ENCODE measurements around the gene RCE1. TPM values are rescaled to one million over a fixed set of nuclear protein-coding genes. Genes with fewer than 3 reads are reported as not detected.

Gene RCE1
- polyA plus RNA-seq, 1 experiment: 20.1 TPM

- POLR2A ChIA-PET: no interaction called here
These were observed 38.2 kb downstream of the RCE1 start for GRCh38 chr11:66881451-66881835.

GRCh38 chr11:66881927-66882452, 38.7 kb downstream of the RCE1 start:
- Histone ChIP-seq H3K4me3 (ENCODE audit: low read depth, low read length) (no peak overlapping the region), H3K36me3 (ENCODE audit: control insufficient read depth, insufficient read depth, low read length) (no peaks in the 10 kb centered on the region), H3K27me3 (ENCODE audit: control insufficient read depth, insufficient read depth, low read length) (no peaks in the 10 kb centered on the region)
- TF ChIP-seq CTCF (IDR thresholded peaks at IDR 0.05; ENCODE audit: insufficient read depth, low read depth, low read length): no peak
- ChIA-PET CTCF (interaction anchor here (0.8 to 1.4 kb wide), 4 partner anchors 74 to 265 kb away, joined by 3 to 4 read pairs (median 3); no protein-coding TSS in a partner anchor), POLR2A (no interaction called here)
- DNase-seq (ENCODE audit: low read depth): no peak

More at GRCh38 chr11:66881451-66881835, 38.2 kb downstream of the RCE1 start:
- Histone ChIP-seq H3K4me3 (ENCODE audit: low read depth, low read length) (no peak overlapping the region), H3K36me3 (ENCODE audit: control insufficient read depth, insufficient read depth, low read length) (no peaks in the 10 kb centered on the region), H3K27me3 (ENCODE audit: control insufficient read depth, insufficient read depth, low read length) (no peaks in the 10 kb centered on the region)
- no peak for TF ChIP-seq CTCF (IDR thresholded peaks at IDR 0.05; ENCODE audit: insufficient read depth, low read depth, low read length)
- no peak for DNase-seq (ENCODE audit: low read depth)
- CTCF ChIA-PET: interaction anchor here (0.7 to 1.4 kb wide), 5 partner anchors 12 to 264 kb away, joined by 3 to 6 read pairs (median 4); no protein-coding TSS in a partner anchor

DNA sequence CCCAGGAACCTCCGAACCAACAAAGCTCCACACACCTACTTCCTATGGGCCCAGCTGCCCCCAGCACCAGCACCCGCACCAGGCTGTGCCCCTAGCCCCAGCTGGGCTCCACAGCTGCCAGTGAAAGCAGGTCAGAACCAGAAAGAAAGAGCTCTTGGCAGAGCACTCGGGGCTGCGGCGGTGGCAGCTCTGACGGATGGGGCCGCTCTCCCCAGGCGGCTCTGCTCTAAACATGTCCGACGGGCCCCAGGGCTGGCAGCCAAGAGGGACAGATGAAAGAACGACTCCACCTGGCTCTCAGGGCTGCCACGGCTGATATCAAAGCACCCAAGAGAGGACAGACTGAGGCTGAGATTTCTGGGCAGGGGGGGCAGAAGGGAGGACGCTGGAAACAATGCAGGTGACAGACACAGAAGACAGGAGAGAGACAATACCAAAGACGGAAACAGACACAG, 39.3 kb downstream of the RCE1 start:
- Histone ChIP-seq H3K36me3 (ENCODE audit: control insufficient read depth, insufficient read depth, low read length) (no peaks in the 10 kb centered on the region), H3K4me3 (ENCODE audit: low read depth, low read length) (no peak overlapping the region), H3K27me3 (ENCODE audit: control insufficient read depth, insufficient read depth, low read length) (no peaks in the 10 kb centered on the region)
- no peak for DNase-seq (ENCODE audit: low read depth)
- ChIA-PET POLR2A (no interaction called here), CTCF (interaction anchor here (0.8 to 1.4 kb wide), 5 partner anchors 23 to 265 kb away, joined by 3 to 4 read pairs (median 3); no protein-coding TSS in a partner anchor)
- TF ChIP-seq CTCF (IDR thresholded peaks at IDR 0.05; ENCODE audit: insufficient read depth, low read depth, low read length): no peak

DNA sequence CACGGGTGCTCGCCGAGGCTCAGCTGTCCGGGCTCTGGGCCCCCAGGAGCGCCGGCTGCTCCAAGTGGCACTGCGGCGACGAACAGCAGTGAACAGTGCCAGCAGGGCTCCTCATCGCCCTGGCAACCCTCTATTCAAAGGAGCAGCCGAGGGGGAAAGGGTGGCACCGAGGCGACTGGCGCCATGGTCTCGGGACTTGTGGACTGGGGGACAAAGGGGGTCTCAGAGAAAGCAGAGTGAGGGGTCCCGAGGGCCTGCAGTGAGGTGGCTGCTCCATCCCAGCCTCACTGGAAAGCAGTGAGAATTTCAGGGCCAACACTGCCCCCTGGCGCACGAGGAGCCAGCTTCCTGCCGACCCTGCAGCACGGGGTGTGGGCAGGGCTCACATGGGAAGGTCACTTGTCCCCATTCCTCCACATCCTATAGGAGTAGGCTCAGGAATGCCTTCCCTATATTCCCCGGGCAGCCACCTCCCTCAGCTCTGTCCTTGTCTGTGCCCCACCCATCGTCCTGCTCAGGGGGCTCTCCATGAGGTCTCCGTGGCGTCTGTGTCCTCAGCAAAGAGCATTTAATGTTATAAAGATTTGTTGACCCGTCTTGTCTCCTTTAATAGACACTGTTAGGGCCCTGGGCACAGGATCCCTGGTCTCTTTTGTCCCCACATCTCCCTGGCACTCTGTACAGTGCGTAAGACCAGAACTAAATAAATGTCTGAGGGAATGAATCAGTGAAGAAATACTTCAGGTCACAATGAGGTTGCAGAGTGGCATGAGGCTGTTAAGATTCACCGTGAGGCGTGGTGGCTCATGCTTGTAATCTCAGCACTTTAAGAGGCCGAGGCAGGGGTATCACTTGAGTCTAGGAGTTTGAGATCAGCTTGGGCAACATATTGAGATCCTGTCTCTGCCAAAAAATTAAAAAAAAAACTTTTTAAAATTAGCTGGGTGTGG, 40.0 kb downstream of the RCE1 start:
- DNase-seq (ENCODE audit: low read depth): peak; percentile 34
- Histone ChIP-seq H3K27me3 (ENCODE audit: control insufficient read depth, insufficient read depth, low read length) (no peaks in the 10 kb centered on the region), H3K4me3 (ENCODE audit: low read depth, low read length) (no peak overlapping the region), H3K36me3 (ENCODE audit: control insufficient read depth, insufficient read depth, low read length) (no peaks in the 10 kb centered on the region)
- ChIA-PET CTCF (interaction anchor here (0.7 to 1.4 kb wide), 7 partner anchors 15 to 199 kb away, joined by 3 to 6 read pairs (median 3); no protein-coding TSS in a partner anchor), POLR2A (interaction anchor here (0.6 kb wide), 1 partner anchor 303 kb away, joined by 3 read pairs; no protein-coding TSS in a partner anchor)
- peak; percentile 62 for TF ChIP-seq CTCF (IDR thresholded peaks at IDR 0.05; ENCODE audit: insufficient read depth, low read depth, low read length)

- H3K27me3 ChIP-seq (ENCODE audit: control insufficient read depth, insufficient read depth, low read length): no peaks in the 10 kb centered on the region
- ChIA-PET CTCF (interaction anchor here (0.6 to 0.7 kb wide), 2 partner anchors 198 to 354 kb away, joined by 3 to 6 read pairs; no protein-coding TSS in a partner anchor), POLR2A (interaction anchor here (0.6 kb wide), 1 partner anchor 305 kb away, joined by 3 read pairs; no protein-coding TSS in a partner anchor)
- no peak overlapping the region for H3K4me3 ChIP-seq (ENCODE audit: low read depth, low read length)
- H3K36me3 ChIP-seq (ENCODE audit: control insufficient read depth, insufficient read depth, low read length): no peaks in the 10 kb centered on the region
- no peak for TF ChIP-seq CTCF (IDR thresholded peaks at IDR 0.05; ENCODE audit: insufficient read depth, low read depth, low read length)
- no peak for DNase-seq (ENCODE audit: low read depth)
These were observed 41.2 kb downstream of the RCE1 start for GRCh38 chr11:66884443-66884842.

All from BJ (cell line).